H1 (cell line): Measurements from ENCODE around the gene KIF26B. TPM values are rescaled to one million over a fixed set of nuclear protein-coding genes. Genes with fewer than 3 reads are reported as not detected.

Source experiments
- CTCF ChIA-PET: fragments of 300-600 bp; sonication (Branson Sonifier 250); formaldehyde crosslinking; loops from one replicate; lab custom pipeline; 2021; ENCODE audit not compliant: partially characterized antibody; lab: Charles Lee
- POLR2A ChIA-PET: fragments of 300-600 bp; sonication (Branson Sonifier 250); formaldehyde crosslinking; loops from one replicate; lab custom pipeline; 2021; ENCODE audit warnings: inconsistent platforms; ENCODE audit not compliant: partially characterized antibody; lab: Charles Lee
- DNase-seq, 2 experiments: peaks; one replicate each; pipeline versions ENCODE4 v3.0.0 to v3.0.0-alpha.2; 2010 to 2022; ENCODE audit warnings: low spot score in 2 of 2, low read depth in 1 of 2, mixed read lengths in 1 of 2
- FAIRE-seq: peaks from 2 replicates; lab custom pipeline; 2011; peaks lifted over from hg19 to GRCh38; lab: Jason Lieb, UNC
- H2AFZ ChIP-seq: 2 replicates; pipeline ENCODE4 v1.8.1; 2012; ENCODE audit warnings: low read length, inconsistent platforms
- H2AK5ac ChIP-seq: 2 replicates; pipeline ENCODE4 v1.6.1; 2013; ENCODE audit warnings: low read depth, low read length
- H2BK120ac ChIP-seq: replicated peaks from 2 replicates; pipeline ENCODE3; 2013; ENCODE audit warnings: low read depth, low read length, inconsistent platforms
- H2BK12ac ChIP-seq: 2 replicates; pipeline ENCODE4 v1.6.1; 2013; ENCODE audit warnings: low read depth, low read length
- H2BK15ac ChIP-seq: 2 replicates; pipeline ENCODE4 v1.6.1; 2013; ENCODE audit warnings: low read length
- H2BK20ac ChIP-seq: 2 replicates; pipeline ENCODE4 v1.6.1; 2013; ENCODE audit warnings: low read length
- H2BK5ac ChIP-seq: 2 replicates; pipeline ENCODE4 v1.6.1; 2013; ENCODE audit warnings: low read depth, low read length
- H3K14ac ChIP-seq: 2 replicates; pipeline ENCODE4 v1.6.1; 2013; ENCODE audit warnings: inconsistent platforms; ENCODE audit not compliant: insufficient read length
- H3K18ac ChIP-seq: 2 replicates; pipeline ENCODE4 v1.6.1; 2013; ENCODE audit warnings: low read length; ENCODE audit errors: extremely low read depth
- H3K23ac ChIP-seq: 2 replicates; pipeline ENCODE4 v1.6.1; 2013; ENCODE audit warnings: inconsistent platforms; ENCODE audit not compliant: insufficient read length
- H3K23me2 ChIP-seq: 2 replicates; pipeline ENCODE4 v1.6.1; 2013; ENCODE audit warnings: low read depth, low read length
- H3K27ac ChIP-seq: 2 replicates; pipeline ENCODE4 v1.6.1; 2011; ENCODE audit warnings: low read depth, low read length, inconsistent platforms
- H3K27me3 ChIP-seq, 4 experiments: replicated peaks in 1 of 4; 1 replicate in 1 of 4; 2 replicates in 3 of 4; pipeline versions ENCODE4 v1.6.1 to v1.8.1; 2011 to 2013; ENCODE audit warnings: low read length in 3 of 4, mild to moderate bottlenecking in 3 of 4, inconsistent platforms in 2 of 4, mixed read lengths in 2 of 4, moderate library complexity in 1 of 4; ENCODE audit not compliant: control insufficient read depth in 3 of 4, insufficient read depth in 3 of 4; ENCODE audit errors: extremely low read depth in 1 of 4
- H3K36me3 ChIP-seq, 4 experiments: 2 replicates each; pipeline versions ENCODE4 v1.6.1 to v1.8.1; 2011 to 2013; ENCODE audit warnings: mild to moderate bottlenecking in 4 of 4, low read length in 3 of 4, moderate library complexity in 2 of 4, control low read depth in 1 of 4, inconsistent platforms in 1 of 4; ENCODE audit not compliant: insufficient read depth in 4 of 4, control insufficient read depth in 2 of 4
- H3K4ac ChIP-seq: replicated peaks from 2 replicates; pipeline ENCODE3; 2013; ENCODE audit warnings: low read length, low read depth, mixed read lengths, inconsistent platforms; ENCODE audit not compliant: insufficient read length
- H3K4me1 ChIP-seq, 4 experiments: replicated peaks in 1 of 4; 1 replicate in 1 of 4; 2 replicates in 3 of 4; pipeline versions ENCODE4 v1.6.1 to v1.8.1; 2011 to 2013; ENCODE audit warnings: low read length in 3 of 4, inconsistent platforms in 2 of 4, mixed read lengths in 1 of 4; ENCODE audit not compliant: insufficient read depth in 4 of 4, control insufficient read depth in 3 of 4
- H3K4me2 ChIP-seq, 2 experiments: 2 replicates each; pipeline versions ENCODE4 v1.6.1 to v1.8.1; 2011 to 2013; ENCODE audit warnings: low read depth in 2 of 2, low read length in 2 of 2, control low read depth in 1 of 2, inconsistent platforms in 1 of 2, mild to moderate bottlenecking in 1 of 2; ENCODE audit not compliant: insufficient read depth in 1 of 2
- H3K4me3 ChIP-seq, 4 experiments: fragments of 200-600, 300-600 bp in 1 of 4; sonication (generic), shearing (Covaris generic), sonication (Bioruptor Twin) in 1 of 4; 2 replicates each; pipeline versions ENCODE4 v1.5.1 to v1.8.1; 2011 to 2016; ENCODE audit warnings: low read length in 4 of 4, low read depth in 3 of 4, control low read depth in 2 of 4, inconsistent platforms in 2 of 4, mild to moderate bottlenecking in 2 of 4, mixed read lengths in 1 of 4, moderate library complexity in 1 of 4; ENCODE audit not compliant: insufficient read depth in 2 of 4; ENCODE audit errors: extremely low read depth in 1 of 4
- H3K56ac ChIP-seq: replicated peaks from 2 replicates; pipeline ENCODE3; 2013; ENCODE audit warnings: low read depth, mild to moderate bottlenecking, mixed read lengths, low read length, inconsistent platforms; ENCODE audit not compliant: insufficient read length
- H3K79me1 ChIP-seq: 2 replicates; pipeline ENCODE4 v1.6.1; 2013; ENCODE audit warnings: low read depth, low read length, control low read depth
- H3K79me2 ChIP-seq, 2 experiments: 2 replicates each; pipeline versions ENCODE4 v1.6.1 to v1.8.1; 2012 to 2013; ENCODE audit warnings: low read length in 2 of 2, mild to moderate bottlenecking in 2 of 2, inconsistent platforms in 1 of 2; ENCODE audit not compliant: insufficient read depth in 2 of 2, control insufficient read depth in 1 of 2
- H3K9ac ChIP-seq, 4 experiments: replicated peaks in 1 of 4; 1 replicate in 1 of 4; 2 replicates in 3 of 4; pipeline versions ENCODE4 v1.6.1 to v1.8.1; 2011 to 2013; ENCODE audit warnings: low read depth in 3 of 4, low read length in 3 of 4, control low read depth in 2 of 4, mild to moderate bottlenecking in 2 of 4, moderate library complexity in 2 of 4, inconsistent platforms in 1 of 4; ENCODE audit errors: extremely low read depth in 1 of 4
- H3K9me3 ChIP-seq, 2 experiments: 2 replicates each; pipeline versions ENCODE4 v1.6.1 to v1.8.1; 2012 to 2013; ENCODE audit warnings: mild to moderate bottlenecking in 2 of 2, moderate library complexity in 2 of 2, control low read depth in 1 of 2, inconsistent platforms in 1 of 2, low read depth in 1 of 2, low read length in 1 of 2, mixed read lengths in 1 of 2; ENCODE audit not compliant: insufficient read depth in 2 of 2
- H4K20me1 ChIP-seq, 2 experiments: replicated peaks in 1 of 2; 2 replicates each; pipeline versions ENCODE3 to v1.8.1; 2011 to 2013; ENCODE audit warnings: inconsistent platforms in 2 of 2, low read length in 2 of 2, mild to moderate bottlenecking in 1 of 2; ENCODE audit not compliant: insufficient read depth in 2 of 2, control insufficient read depth in 1 of 2
- H4K5ac ChIP-seq: 2 replicates; pipeline ENCODE4 v1.6.1; 2013; ENCODE audit warnings: low read length, low read depth, mixed read lengths, inconsistent platforms; ENCODE audit not compliant: insufficient read length
- H4K8ac ChIP-seq: 2 replicates; pipeline ENCODE4 v1.8.0; 2013; ENCODE audit warnings: mild to moderate bottlenecking, moderate library complexity, low read length, inconsistent platforms; ENCODE audit not compliant: insufficient read depth; ENCODE audit errors: extremely low read depth
- H4K91ac ChIP-seq: replicated peaks from 2 replicates; pipeline ENCODE3; 2013; ENCODE audit warnings: low read length, mixed read lengths, inconsistent platforms; ENCODE audit not compliant: insufficient read length
- BCL11A ChIP-seq, 2 experiments: IDR thresholded peaks; one replicate each; pipeline ENCODE4 v1.6.1; 2011; ENCODE audit warnings: low read depth in 2 of 2, low read length in 2 of 2, mild to moderate bottlenecking in 2 of 2
- EZH2 ChIP-seq: fragments of 200-600 bp; sonication (generic); IDR thresholded peaks from 2 replicates; pipeline ENCODE4 v1.7.1; 2012; ENCODE audit warnings: low read depth, mild to moderate bottlenecking, moderate library complexity, low read length, inconsistent platforms; ENCODE audit not compliant: severe bottlenecking
- JUN ChIP-seq: IDR thresholded peaks from 2 replicates; pipeline ENCODE4 v1.6.1; 2011; ENCODE audit warnings: low read depth, mild to moderate bottlenecking, improper control_type of control experiment, low read length
- SIN3A ChIP-seq, 2 experiments: IDR thresholded peaks in 1 of 2; conservative IDR thresholded peaks in 1 of 2; 2 replicates each; pipeline ENCODE4 v1.6.1; 2011 to 2012; ENCODE audit warnings: low read length in 2 of 2, improper control_type of control experiment in 1 of 2, low read depth in 1 of 2, mild to moderate bottlenecking in 1 of 2
- SP1 ChIP-seq: IDR thresholded peaks from 2 replicates; pipeline ENCODE4 v1.6.1; 2011; ENCODE audit warnings: low read depth, low read length
- SP2 ChIP-seq: IDR thresholded peaks from 2 replicates; pipeline ENCODE4 v1.6.1; 2012; ENCODE audit warnings: mild to moderate bottlenecking, low read length, inconsistent platforms
- TBP ChIP-seq: IDR thresholded peaks from 2 replicates; pipeline ENCODE4 v1.6.1; 2011; ENCODE audit warnings: low read depth, low read length, improper control_type of control experiment
- WGBS, 2 experiments: shearing (Covaris generic) in 1 of 2; methylation state at CpG; one replicate each; pipeline versions ENCODE4 v1.1.6 to v1.1.7; 2013 to 2015; ENCODE audit warnings: low lambda C conversion rate in 2 of 2, mixed read lengths in 2 of 2, inconsistent platforms in 1 of 2, low coverage in 1 of 2, missing lambda C conversion rate in 1 of 2; ENCODE audit not compliant: insufficient replicate concordance in 2 of 2, insufficient coverage in 1 of 2, insufficient read length in 1 of 2; ENCODE audit errors: extremely low coverage in 1 of 2, missing lambda C conversion rate in 1 of 2; 5-methylcytosine and 5-hydroxymethylcytosine counted together
- polyA plus RNA-seq, 7 experiments: library from polyadenylated mRNA; depleted of rRNA in 3 of 7; stranded (reverse) in 5 of 7; unstranded in 2 of 7; fragments of >200 nt in 5 of 7; fragments of 200-250 nt in 2 of 7; gene quantifications; 1 replicate in 5 of 7; 2 replicates in 1 of 7; 4 replicates in 1 of 7; pipeline versions ENCODE4 v1.2.1 to v1.2.3, GENCODE V29; 2011 to 2013; ENCODE audit warnings: missing spikeins in 2 of 7, mixed read lengths in 2 of 7
- total RNA-seq: library from RNA; stranded (reverse); fragmentation: NEBNext Ultra II Directional; extraction: Animal tissue kit (Norgen Biotek cat#: 25700); gene quantifications from 2 replicates; pipeline ENCODE4 v1.2.1, GENCODE V29; 2021
- TF ChIP-seq, protein P1 (sequence below): IDR thresholded peaks from 2 replicates; pipeline ENCODE4 v1.6.1; 2012; ENCODE audit warnings: inconsistent platforms

Gene KIF26B
- total and polyA plus RNA-seq, 2 of the 8 experiments (the other 6 are each of a cell fraction or from before 2014, with no cell fraction given): 0.06 to 0.28 TPM

GRCh38 chr1:245396615-245397014, 241.8 kb downstream of the KIF26B start:
- no peaks in the 10 kb centered on the region for H3K4me1 ChIP-seq
- no peak overlapping the region for H2AK5ac ChIP-seq
- no peak overlapping the region for H2BK5ac ChIP-seq
- H3K27me3 ChIP-seq: no peaks in the 10 kb centered on the region
- H3K9ac ChIP-seq: no peak overlapping the region
- no peak overlapping the region for H2BK120ac ChIP-seq
- no peaks in the 10 kb centered on the region for H4K20me1 ChIP-seq
- H3K23me2 ChIP-seq: no peaks in the 10 kb centered on the region
- no peak overlapping the region for H3K27ac ChIP-seq
- H3K4me3 ChIP-seq: no peak overlapping the region
- no peaks in the 10 kb centered on the region for H3K36me3 ChIP-seq
- H2BK15ac ChIP-seq: no peak overlapping the region
- H3K4ac ChIP-seq: no peak overlapping the region
- ChIA-PET CTCF (interaction anchor here (0.6 to 1.2 kb wide), 4 partner anchors 9 to 366 kb away, joined by 3 to 4 read pairs (median 4); no protein-coding TSS in a partner anchor), POLR2A (interaction anchor here (0.6 kb wide), 1 partner anchor 83 kb away, joined by 3 read pairs; no protein-coding TSS in a partner anchor)
- no peak overlapping the region for H2AFZ ChIP-seq
- H3K14ac ChIP-seq: no peak overlapping the region
- H3K79me2 ChIP-seq: no peaks in the 10 kb centered on the region
- H2BK12ac ChIP-seq: no peak overlapping the region
- no peak overlapping the region for H4K5ac ChIP-seq
- no peak overlapping the region for H3K23ac ChIP-seq
- H3K18ac ChIP-seq: no peak overlapping the region
- DNase-seq (no peak), FAIRE-seq (no peak)
- H4K8ac ChIP-seq: no peak overlapping the region
- H3K56ac ChIP-seq: no peak overlapping the region
- no peaks in the 10 kb centered on the region for H3K79me1 ChIP-seq
- H3K9me3 ChIP-seq: no peaks in the 10 kb centered on the region
- H4K91ac ChIP-seq: no peak overlapping the region
- no peak overlapping the region for H2BK20ac ChIP-seq
- TF ChIP-seq, protein P1, sequence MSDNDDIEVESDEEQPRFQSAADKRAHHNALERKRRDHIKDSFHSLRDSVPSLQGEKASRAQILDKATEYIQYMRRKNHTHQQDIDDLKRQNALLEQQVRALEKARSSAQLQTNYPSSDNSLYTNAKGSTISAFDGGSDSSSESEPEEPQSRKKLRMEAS: no peak
- TF ChIP-seq JUN (no peak), SP2 (no peak), EZH2 (no peak), BCL11A (IDR thresholded peaks at IDR 0.05; ENCODE audit: low read depth in 2 of 2, low read length in 2 of 2) (no peak), TBP (no peak), SIN3A (conservative IDR thresholded peaks at IDR 0.05 in 1 of 2, IDR thresholded peaks at IDR 0.05 in 1 of 2; ENCODE audit: low read depth in 1 of 2, low read length in 2 of 2) (no peak), SP1 (no peak)
- WGBS, 2 experiments: 89% methylated on average over 2 of the region's 2 CpGs; no CpG with 5 or more reads in 1 of the 2 experiments
- no peak overlapping the region for H3K4me2 ChIP-seq
